OCI-M1 (cell line): ENCODE results near the gene RNF214.
A peak's percentile ranks its signal among the peaks of the same experiment; 100 is the strongest.

Experiments used
- DNase-seq: peaks from one replicate; lab custom pipeline; 2025; lab: John Stamatoyannopoulos, UW

The RNF214 gene

GRCh38 chr11:117214404-117215110 is 17.9 kb upstream of the RNF214 start:
- DNase-seq = no peak

DNA sequence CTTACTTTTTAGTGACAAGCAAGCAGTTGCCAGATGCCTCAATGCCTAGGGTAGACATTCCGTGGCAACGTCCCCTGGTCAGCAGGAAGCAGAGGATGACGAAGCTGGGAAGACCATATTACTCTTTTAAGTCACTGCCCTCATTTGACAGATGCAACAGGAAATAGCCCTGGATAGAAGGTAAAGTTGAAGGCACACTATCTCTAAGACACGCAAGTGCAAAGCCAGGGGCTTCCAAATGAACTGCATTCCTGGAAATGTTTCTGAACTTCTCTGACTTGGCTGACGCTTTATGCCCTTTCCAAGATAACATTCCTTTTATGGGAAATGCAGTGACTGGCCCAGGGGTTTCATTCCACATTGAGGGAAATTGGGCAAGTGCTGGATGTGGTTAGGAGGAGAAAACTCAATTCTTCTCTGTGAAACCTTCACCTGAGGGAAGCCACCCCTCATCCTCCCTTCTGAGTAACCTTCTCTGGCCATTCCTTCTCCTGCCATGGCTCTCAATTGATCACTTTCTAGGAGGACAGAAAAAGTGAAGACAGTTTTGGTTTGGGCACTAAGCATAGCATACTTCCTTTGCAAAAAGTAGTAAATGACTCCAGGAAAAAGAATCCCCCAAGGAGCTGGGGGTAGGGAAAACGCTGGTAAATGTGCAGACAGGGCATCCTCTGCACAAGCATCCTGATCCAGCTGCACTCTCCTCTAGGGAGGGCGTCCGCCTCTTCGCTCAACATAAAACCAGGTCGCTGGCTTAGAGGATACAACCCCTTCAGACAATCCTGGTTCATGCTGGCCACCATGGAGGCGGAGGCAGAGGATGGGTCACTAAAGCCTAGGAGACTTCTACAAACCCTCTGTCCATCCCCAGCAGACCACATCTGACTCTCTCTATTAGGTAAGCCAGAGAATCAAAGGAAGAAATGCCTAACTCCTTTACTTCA is 15.1 kb upstream of the RNF214 start:
- no peak for DNase-seq

DNA sequence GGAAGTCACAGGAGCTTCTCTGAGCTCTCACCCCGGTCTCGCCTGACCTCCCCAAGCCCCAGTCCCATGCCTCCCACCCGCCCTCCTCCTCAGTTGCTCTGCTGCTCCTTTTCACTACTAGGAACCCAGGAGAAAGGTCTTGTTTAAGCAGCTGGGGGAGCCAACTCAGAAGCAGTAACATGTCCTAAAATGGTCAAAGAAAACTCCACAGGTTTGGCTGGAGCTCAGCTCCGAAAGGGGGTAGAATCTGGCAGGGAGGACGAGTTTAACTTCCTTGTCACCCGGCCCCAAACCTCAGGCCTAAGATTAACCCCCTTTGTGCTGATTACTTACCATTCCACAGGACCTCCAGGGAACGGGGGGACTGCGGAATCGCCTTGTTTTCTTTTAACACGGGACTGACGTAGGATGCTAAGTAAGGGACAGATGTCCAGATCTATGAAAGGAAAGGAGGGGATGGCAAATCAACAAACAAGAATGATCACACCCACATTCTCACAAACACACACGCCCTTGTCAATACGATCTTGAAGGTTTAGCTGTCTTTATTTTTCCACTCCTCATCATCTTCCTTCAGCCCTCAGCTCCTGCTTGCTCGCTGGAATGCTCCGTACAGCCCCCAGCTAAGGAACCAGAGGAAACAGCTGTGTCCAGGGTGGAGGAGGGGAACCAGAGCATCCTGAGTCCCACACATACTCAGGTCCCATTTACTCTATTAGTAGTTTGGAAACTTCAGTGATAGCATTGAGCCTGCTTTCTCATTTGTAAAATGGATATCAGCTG is 14.1 kb upstream of the RNF214 start:
- no peak for DNase-seq

- no peak for DNase-seq
Measured at GRCh38 chr11:117219001-117219400, 13.5 kb upstream of the RNF214 start.

- DNase-seq = no peak
Measured at GRCh38 chr11:117219455-117219854, 13.0 kb upstream of the RNF214 start.

DNA sequence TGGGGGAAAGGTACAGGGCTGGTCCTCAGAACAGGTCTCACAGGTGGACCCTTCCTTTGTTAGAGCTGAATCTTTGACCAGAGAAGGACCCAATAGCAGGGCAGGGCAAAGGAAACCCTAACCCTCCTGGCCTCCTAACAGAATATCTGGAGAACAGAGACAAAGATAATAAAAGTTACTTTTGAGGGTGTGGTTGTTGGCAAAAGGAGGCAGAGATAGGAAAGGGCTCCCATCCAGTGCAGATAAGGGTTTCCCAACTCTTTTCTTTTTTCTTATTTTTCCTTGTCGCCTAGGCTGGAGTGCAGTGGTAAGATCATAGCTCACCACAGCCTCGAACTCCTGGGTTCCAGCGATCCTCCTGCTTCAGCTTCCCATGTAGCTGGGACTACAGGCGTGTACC is 12.5 kb upstream of the RNF214 start:
- no peak for DNase-seq

DNA sequence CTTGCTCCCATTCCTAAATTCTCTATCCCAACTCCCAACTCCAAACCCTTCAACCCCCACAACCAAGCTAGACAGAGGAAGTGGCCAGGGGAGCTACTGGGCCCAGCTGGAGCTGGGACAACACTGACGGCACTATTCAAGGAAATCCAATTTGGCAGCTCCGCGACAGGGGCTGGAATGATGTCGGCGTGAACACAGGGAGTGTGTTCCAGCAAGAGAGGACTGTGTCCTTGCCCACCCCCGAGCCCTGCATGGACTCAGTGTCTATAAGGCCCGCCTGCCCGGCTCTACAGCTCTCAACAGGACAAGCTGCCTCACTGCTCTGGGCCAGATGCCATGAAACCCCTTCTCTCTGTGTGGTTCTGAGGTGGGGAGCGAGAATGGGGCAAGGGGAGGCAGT is 11.9 kb upstream of the RNF214 start:
- no peak for DNase-seq

- no peak for DNase-seq
Measured at GRCh38 chr11:117220999-117221774, 11.3 kb upstream of the RNF214 start.

DNA sequence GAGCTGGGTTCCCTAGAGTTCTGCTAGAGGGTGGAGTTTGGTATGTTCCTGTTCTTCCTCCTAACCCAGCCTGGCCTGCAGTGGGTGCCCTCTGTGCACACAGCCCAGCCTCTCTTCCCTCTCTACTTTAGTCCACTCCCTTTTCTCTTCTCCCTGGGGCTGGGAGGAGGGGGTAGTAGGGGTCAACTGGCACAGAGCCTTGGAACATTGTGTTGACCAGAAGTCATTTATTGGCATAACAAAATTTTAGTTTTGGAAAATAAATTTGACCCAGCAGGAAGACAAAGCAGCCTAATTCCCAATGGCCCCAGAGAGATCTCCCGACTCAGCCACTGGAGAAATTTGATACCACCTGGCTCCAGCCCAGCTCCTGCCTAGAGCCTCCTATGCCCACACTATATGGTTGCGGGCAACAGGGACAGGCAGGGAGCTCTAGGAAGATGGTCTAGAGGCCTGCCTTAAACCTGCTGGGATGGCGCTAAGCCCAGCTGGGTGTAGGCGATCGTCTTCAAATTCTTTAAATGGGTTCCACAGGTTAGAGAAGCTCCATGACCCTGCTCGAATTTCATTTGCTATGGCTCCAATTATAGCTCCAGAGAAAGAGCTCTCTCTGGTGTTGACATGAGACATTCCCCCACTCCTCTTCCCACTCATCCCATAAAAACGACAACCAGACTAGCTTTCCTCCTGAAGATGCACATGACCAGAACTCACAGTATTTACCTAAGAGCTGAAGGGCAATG is 10.5 kb upstream of the RNF214 start:
- no peak for DNase-seq

GRCh38 chr11:117222991-117223740 is 9.3 kb upstream of the RNF214 start:
- DNase-seq = no peak

GRCh38 chr11:117223741-117224689 is 8.5 kb upstream of the RNF214 start:
- DNase-seq = peak; percentile 15

GRCh38 chr11:117225553-117226170 is 6.8 kb upstream of the RNF214 start:
- DNase-seq = no peak

DNA sequence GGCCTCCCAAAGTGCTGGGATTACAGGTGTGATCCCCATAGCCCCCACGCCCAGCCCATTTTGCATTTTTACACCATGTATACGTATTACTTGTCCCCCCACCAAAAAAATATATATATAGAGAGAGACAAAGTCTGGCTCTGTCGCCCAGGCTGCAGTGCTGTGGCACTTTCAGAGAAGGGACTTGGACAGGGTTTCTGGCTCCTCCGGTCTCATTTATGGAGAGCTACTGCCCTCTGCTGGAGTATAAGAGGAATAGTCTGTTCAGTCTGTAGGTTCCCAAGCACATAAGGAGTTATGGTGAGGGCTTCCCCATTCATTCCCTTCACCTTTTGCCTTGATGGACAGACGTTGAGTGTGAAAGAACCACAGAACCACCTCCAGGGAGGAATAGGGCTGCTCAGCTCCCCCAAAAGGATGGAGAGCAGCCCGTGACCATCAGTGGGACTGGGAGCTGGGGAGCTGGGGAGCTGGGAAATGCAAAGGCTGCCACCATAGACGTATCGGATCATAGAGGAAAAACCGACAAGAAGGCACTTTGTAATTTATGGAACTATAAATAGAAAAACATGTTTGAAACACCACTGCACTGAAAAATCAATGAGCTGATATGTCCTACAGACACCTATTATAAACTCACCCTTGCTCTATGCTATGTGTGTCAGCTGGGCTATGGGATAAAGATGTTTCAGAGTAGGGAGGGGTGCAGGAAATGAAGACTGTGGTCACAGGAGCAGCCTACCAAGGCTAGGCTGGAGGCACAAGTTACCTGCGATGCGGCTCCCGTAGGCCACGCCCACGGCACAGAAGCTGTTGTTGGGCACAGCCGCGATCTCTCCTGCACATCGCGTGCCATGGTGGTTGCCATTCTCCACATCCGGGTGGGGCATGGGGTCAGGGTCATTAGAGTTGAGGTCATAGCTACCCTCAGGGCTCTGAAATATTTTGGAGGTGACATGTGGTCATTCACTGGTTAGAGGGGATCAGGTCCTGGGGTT is 5.8 kb upstream of the RNF214 start:
- DNase-seq = peak; percentile 90

DNA sequence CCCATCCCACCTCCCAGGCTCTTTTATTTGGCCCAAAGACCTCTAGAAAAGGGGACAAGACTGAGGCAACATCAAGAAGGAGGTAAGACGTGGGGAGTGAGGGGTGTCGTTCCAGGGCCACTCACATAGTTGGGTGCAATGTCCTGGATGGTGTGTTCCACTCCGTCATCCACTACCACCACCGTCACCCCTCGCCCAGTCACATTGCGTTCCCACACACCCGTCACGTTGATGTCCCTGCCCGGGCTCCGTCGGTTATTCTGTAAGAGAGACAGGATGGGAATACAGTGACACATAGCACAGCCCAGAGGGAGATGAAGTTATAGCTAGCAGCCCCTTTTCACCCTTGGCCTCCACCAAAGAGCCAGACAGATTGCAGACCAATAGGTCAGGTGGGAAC is 4.4 kb upstream of the RNF214 start:
- DNase-seq = no peak

- no peak for DNase-seq
Measured at GRCh38 chr11:117229411-117229810, 3.1 kb upstream of the RNF214 start.

DNA sequence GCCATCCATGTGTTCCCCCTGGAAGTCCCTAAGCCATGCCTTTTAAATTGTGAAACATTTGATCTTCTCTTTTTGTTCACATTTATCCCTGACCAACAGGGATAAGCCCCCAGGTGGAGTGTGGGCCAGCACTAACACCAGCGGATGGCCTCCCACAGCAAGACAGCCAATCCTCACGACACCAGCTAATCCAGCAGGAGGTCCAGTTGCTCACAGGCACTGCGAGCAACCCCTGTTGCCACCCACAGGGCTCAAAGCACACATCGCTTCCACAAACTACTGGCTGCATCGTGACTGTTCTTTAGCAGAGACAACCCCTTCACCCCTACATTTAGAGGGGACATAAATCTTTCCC is 2.6 kb upstream of the RNF214 start:
- DNase-seq = no peak

GRCh38 chr11:117230286-117230961 is 2.0 kb upstream of the RNF214 start:
- DNase-seq = no peak
